GM06990 (cell line): ENCODE measurements around the gene EIF4E1B.
"Not testable (repeated sequence)": the region's sequence is repeated elsewhere in the genome, so short reads cannot be mapped to it uniquely, and the experiment has no call there.

Source experiments
- DNase-seq: peaks from one replicate; pipeline ENCODE4 v3.0.0-alpha.2; 2011; ENCODE audit not compliant: insufficient read length; ENCODE audit errors: extremely low read depth
- H3K27me3 ChIP-seq: replicated peaks from 2 replicates; pipeline ENCODE4 v1.6.0; 2011; ENCODE audit warnings: low read length; ENCODE audit not compliant: control insufficient read depth, insufficient read depth
- H3K36me3 ChIP-seq: 2 replicates; pipeline ENCODE4 v1.5.1; 2011; ENCODE audit warnings: low read length; ENCODE audit not compliant: control insufficient read depth, insufficient read depth
- H3K4me3 ChIP-seq: replicated peaks from 2 replicates; pipeline ENCODE4 v1.5.1; 2011; ENCODE audit warnings: low read depth, mild to moderate bottlenecking, control low read depth, low read length
- CTCF ChIP-seq: IDR thresholded peaks from 2 replicates; pipeline ENCODE4 v1.5.1; 2011; ENCODE audit warnings: low read length, control low read depth, mild to moderate bottlenecking, inconsistent platforms; ENCODE audit not compliant: insufficient read depth, poor library complexity, severe bottlenecking

EIF4E1B gene

GRCh38 chr5:176589039-176589769, 41.3 kb upstream of the EIF4E1B start:
- no peak overlapping the region for H3K4me3 ChIP-seq
- H3K36me3 ChIP-seq = no peaks in the 10 kb centered on the region
- no peak for TF ChIP-seq CTCF
- no peaks in the 10 kb centered on the region for H3K27me3 ChIP-seq
- DNase-seq = no peak

DNA sequence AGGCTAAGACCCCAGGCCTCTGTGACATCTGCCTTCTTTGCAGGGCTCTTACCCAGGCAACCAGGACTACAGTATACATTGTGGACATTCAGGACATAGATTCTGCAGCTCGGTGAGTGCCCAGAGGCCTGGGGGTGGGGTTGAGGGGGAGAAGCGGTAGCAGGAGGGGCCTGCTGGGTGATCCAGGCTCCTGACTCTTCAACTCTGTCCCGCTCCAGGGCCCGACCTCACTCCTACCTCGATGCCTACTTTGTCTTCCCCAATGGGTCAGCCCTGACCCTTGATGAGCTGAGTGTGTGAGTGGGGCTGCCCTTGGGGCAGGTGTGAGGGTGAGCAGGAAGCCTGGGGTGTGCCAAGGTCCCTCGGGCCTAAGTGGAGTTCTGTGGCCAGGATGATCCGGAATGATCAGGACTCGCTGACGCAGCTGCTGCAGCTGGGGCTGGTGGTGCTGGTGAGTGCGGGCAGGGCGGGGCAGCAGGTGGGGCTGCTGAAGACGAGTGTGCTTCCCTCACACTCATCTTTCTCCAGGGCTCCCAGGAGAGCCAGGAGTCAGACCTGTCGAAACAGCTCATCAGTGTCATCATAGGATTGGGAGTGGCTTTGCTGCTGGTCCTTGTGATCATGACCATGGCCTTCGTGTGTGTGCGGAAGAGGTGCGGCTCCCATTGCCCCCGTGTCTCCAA, 40.3 kb upstream of the EIF4E1B start:
- no peak overlapping the region for H3K4me3 ChIP-seq
- TF ChIP-seq CTCF = no peak
- no peak for DNase-seq
- H3K36me3 ChIP-seq = no peaks in the 10 kb centered on the region
- H3K27me3 ChIP-seq = no peaks in the 10 kb centered on the region

- not testable (repeated sequence) for H3K4me3 ChIP-seq, DNase-seq, H3K27me3 ChIP-seq, H3K36me3 ChIP-seq
Measured at GRCh38 chr5:176591667-176592066, 38.8 kb upstream of the EIF4E1B start.

DNA sequence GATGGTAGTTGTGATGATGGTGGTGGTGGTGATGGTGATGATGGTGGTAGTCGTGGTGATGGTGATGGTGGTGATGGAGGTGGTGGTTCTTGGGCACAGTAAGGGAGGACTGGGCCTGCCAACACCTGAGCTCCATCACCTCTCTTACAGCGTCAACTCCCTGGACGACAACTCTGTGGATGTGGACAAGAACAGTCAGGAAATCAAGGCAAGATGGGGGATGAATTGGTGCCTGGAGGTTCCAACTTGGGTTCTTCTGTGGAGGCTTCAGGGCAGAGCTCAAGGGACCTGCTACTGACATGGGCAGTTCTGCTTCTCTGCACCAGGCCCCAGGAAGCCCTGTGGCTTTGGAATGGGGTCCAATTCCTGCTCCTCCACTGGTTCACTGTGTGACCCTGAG, 37.9 kb upstream of the EIF4E1B start:
- DNase-seq = no peak
- no peaks in the 10 kb centered on the region for H3K36me3 ChIP-seq
- H3K4me3 ChIP-seq = no peak overlapping the region
- TF ChIP-seq CTCF = no peak
- no peaks in the 10 kb centered on the region; the same call in 1 of the 2 replicates for H3K27me3 ChIP-seq

DNA sequence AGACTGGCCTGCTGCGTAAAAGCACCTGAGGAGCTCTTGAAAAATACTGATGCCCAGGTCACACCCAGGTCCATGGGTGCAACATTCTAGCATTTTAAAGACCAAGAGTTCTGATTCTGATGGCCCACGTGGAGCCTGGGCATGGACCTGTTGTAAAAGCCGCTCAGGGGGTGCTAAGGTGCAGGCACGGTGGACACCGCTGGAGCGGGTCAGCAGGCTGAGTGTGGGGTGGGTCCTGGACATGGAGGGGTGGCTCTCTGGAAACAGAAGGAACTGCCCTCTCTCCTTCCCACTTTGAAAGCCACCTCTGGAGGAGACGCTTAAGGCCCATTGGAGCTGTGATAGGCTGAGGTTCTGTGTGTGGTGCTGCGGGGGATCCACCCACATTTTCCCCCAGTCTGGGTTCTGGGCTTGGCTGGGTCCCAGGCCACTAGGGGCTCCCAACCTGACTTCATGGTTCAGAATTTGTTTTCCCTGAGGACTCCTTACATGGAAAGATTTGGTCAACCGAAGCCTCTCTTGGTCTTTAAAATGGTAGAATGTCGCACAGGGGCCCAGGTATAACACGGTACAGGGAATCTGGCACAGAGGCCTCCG, 37.1 kb upstream of the EIF4E1B start:
- no peak for DNase-seq
- no peaks in the 10 kb centered on the region; the same call in 1 of the 2 replicates for H3K27me3 ChIP-seq
- no peak for TF ChIP-seq CTCF

DNA sequence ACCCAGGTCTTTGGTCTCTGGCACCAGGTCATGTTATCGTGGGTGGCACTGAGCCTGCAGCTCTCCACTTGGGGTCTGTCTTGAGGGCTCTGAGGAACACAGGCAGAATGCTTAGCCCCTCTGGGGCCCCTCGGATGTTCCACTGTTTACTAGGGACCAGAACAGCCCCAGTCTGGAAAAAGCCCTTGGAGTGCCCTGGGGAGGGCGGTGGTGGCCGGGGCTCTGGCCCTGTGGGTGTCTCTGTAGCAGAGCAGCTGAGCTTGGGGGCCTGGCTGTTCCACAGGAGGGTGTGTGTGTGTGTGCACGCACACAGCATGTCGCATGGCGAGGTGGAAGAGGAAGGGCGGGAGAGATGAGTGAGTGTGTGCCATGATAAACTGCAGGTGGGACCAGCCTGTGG, 35.9 kb upstream of the EIF4E1B start:
- no peak for TF ChIP-seq CTCF
- Histone ChIP-seq H3K27me3 (no peaks in the 10 kb centered on the region; the same call in 1 of the 2 replicates), H3K4me3 (no peak overlapping the region), H3K36me3 (no peaks in the 10 kb centered on the region)
- DNase-seq = no peak

More for the DNA sequence above, 37.1 kb upstream of the EIF4E1B start:
- Histone ChIP-seq H3K36me3 (no peaks in the 10 kb centered on the region), H3K4me3 (no peak overlapping the region)
